PFSK-1 (cell line): ENCODE results near the gene HIVEP1.

ENCODE experiments used
- FOXP2 ChIP-seq: optimal IDR thresholded peaks from 2 replicates; pipeline ENCODE3; 2011; ENCODE audit warnings: borderline replicate concordance, control low read depth, inconsistent platforms; ENCODE audit not compliant: insufficient read depth; ENCODE audit errors: extremely low read length, extremely low read depth
- POLR2AphosphoS5 ChIP-seq: IDR thresholded peaks from 2 replicates; pipeline ENCODE4 v1.6.1; 2012; ENCODE audit warnings: low read depth, mild to moderate bottlenecking, control low read depth, low read length, moderate library complexity
- SIN3A ChIP-seq: IDR thresholded peaks from 2 replicates; pipeline ENCODE4 v1.6.1; 2012; ENCODE audit warnings: mild to moderate bottlenecking, low read length, moderate library complexity, borderline replicate concordance; ENCODE audit not compliant: insufficient read depth
- TAF1 ChIP-seq: IDR thresholded peaks from 2 replicates; pipeline ENCODE4 v1.6.1; 2012; ENCODE audit warnings: low read length, control low read depth, borderline replicate concordance; ENCODE audit not compliant: insufficient read depth
- TF ChIP-seq, protein P1 (sequence below), 2 experiments: IDR thresholded peaks; 2 replicates each; pipeline versions ENCODE4 v1.6.1 to v1.8.0; 2011 to 2012; ENCODE audit warnings: low read depth in 2 of 2, low read length in 2 of 2, control low read depth in 1 of 2, inconsistent platforms in 1 of 2, mild to moderate bottlenecking in 1 of 2, moderate library complexity in 1 of 2; ENCODE audit not compliant: insufficient read depth in 1 of 2

The HIVEP1 gene

DNA sequence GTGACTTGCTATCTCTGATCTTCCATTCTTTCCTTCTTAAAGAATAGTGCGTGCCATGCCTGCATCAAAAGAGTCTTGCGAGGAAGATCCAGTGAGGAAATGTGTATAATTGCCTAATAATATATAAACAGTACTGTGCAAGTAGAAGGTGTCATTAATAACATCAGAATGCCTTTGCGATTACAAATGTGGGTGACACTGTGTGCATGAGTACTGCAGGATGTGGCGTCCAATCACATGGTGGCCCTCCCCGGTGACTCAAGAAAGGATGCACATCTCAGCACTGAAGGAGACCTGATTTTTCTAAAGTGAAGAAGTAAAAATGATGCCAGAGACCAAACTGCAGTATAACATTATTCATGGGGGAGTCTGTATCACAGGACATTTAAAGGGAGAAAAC lies 170.6 kb downstream of the HIVEP1 start:
- TF ChIP-seq, protein P1, sequence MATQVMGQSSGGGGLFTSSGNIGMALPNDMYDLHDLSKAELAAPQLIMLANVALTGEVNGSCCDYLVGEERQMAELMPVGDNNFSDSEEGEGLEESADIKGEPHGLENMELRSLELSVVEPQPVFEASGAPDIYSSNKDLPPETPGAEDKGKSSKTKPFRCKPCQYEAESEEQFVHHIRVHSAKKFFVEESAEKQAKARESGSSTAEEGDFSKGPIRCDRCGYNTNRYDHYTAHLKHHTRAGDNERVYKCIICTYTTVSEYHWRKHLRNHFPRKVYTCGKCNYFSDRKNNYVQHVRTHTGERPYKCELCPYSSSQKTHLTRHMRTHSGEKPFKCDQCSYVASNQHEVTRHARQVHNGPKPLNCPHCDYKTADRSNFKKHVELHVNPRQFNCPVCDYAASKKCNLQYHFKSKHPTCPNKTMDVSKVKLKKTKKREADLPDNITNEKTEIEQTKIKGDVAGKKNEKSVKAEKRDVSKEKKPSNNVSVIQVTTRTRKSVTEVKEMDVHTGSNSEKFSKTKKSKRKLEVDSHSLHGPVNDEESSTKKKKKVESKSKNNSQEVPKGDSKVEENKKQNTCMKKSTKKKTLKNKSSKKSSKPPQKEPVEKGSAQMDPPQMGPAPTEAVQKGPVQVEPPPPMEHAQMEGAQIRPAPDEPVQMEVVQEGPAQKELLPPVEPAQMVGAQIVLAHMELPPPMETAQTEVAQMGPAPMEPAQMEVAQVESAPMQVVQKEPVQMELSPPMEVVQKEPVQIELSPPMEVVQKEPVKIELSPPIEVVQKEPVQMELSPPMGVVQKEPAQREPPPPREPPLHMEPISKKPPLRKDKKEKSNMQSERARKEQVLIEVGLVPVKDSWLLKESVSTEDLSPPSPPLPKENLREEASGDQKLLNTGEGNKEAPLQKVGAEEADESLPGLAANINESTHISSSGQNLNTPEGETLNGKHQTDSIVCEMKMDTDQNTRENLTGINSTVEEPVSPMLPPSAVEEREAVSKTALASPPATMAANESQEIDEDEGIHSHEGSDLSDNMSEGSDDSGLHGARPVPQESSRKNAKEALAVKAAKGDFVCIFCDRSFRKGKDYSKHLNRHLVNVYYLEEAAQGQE (IDR thresholded peaks at IDR 0.05; ENCODE audit: insufficient read depth in 1 of 2, low read depth in 2 of 2, low read length in 2 of 2) = no peak
- TF ChIP-seq POLR2AphosphoS5 (no peak), FOXP2 (no peak), SIN3A (no peak), TAF1 (no peak)

DNA sequence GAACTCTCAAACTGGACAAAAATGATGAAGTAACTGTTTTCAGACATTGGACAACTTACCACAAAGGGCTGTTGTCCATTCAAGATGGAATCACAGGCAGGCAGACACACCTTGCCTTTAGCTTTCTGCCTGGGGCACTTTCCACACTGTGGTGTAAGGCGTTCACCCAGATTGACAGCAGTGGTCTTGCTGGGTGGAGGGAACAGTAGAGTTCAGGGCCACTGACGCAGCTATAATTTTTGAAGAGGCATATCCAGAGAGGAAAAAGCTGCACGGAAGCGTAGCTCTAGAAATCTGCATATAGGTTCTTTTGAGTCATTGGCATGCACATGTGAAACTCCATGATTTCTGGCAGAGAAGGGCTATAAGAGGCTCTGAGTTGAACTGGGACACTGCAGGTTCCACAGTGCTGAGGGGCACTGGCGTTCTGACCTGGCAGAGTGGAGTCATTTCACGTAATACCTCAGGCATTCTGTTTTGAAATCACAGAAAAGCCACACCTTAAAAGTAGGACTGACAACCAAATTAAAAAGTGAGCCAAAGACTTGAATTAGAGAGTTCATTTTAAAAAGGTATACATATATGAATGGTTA lies 173.1 kb downstream of the HIVEP1 start:
- no peak for TF ChIP-seq SIN3A
- no peak for TF ChIP-seq FOXP2
- TF ChIP-seq TAF1 = no peak
- TF ChIP-seq, protein P1 (IDR thresholded peaks at IDR 0.05; ENCODE audit: insufficient read depth in 1 of 2, low read depth in 2 of 2, low read length in 2 of 2) = no peak

DNA sequence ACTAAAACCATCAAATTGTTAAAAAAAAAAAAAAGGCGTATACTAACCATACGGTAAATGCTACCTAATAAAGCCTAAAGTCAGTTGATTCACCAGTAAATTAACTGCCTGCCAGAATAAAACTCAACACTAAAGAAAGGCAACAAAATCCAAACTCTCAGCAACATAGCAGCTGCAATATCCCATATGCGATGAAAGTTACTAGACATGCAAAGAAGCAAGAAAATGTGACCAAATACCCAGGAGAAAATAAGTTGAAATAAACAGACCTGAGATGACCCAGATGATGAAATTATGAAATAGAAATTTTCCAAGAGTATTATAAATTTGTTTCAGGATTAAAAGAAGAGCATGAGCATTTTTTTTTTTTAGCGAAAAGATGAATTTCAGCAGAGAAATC lies 174.4 kb downstream of the HIVEP1 start:
- TF ChIP-seq TAF1 (no peak), POLR2AphosphoS5 (no peak), FOXP2 (no peak), SIN3A (no peak)
- TF ChIP-seq, protein P1 (IDR thresholded peaks at IDR 0.05; ENCODE audit: insufficient read depth in 1 of 2, low read depth in 2 of 2, low read length in 2 of 2) = no peak

DNA sequence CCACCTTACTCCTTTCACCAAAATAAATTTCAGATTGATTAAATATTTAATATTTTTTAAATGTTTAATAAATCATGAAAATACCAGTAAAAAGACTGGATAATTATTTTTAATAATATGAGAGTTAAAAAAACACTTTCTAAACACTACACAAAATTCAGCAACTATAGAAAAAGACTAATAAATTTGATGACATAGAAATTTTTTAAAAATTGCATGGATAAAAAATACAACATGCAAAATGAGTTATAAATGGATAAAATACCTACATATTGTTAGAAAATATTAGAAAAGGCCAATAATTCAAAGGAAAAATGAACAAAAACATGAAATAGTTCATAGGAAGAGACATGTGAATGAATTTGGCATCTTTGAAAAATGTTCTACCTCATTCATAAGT lies 177.0 kb downstream of the HIVEP1 start:
- TF ChIP-seq, protein P1 (IDR thresholded peaks at IDR 0.05; ENCODE audit: insufficient read depth in 1 of 2, low read depth in 2 of 2, low read length in 2 of 2) = no peak
- TF ChIP-seq TAF1 (no peak), POLR2AphosphoS5 (no peak), SIN3A (no peak), FOXP2 (no peak)

DNA sequence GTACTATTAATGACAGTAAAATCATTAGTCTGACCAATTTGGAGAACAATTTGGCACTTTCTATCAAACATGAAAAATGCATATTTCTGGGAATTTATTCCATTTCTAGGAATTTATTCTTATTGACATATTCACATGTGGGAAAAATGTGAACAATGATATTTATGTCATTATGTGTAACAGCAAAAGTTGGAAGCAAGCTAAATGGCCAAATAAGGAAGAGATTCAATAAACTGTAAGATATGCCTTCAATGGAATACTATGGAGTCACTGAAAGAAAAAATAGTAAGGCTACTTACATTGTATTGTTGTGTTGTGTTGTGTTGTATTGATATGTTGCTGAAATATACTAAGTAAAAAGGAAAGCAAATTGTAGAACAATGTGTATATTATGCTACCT lies 177.5 kb downstream of the HIVEP1 start:
- TF ChIP-seq FOXP2 = no peak
- TF ChIP-seq, protein P1 (IDR thresholded peaks at IDR 0.05; ENCODE audit: insufficient read depth in 1 of 2, low read depth in 2 of 2, low read length in 2 of 2) = no peak
- TF ChIP-seq POLR2AphosphoS5 = no peak
- no peak for TF ChIP-seq TAF1
- no peak for TF ChIP-seq SIN3A
